HuH-7.5 (cell line): ENCODE results near the gene CAPN12.
"Not testable (repeated sequence)": the region's sequence is repeated elsewhere in the genome, so short reads cannot be mapped to it uniquely, and the experiment has no call there.

Experiments used
- DNase-seq: peaks from one replicate; pipeline ENCODE4 v3.0.0; 2011; ENCODE audit warnings: low spot score

The CAPN12 gene

GRCh38 chr19:38744298-38744681 lies at the start of gene CAPN12:
CAPN12 (minus strand) TSS chr19:38744474; CDS start chr19:38744165, 309 bp downstream.
- peak; percentile 2 for DNase-seq

- no peak for DNase-seq
These were observed 49.4 kb upstream of the CAPN12 start for GRCh38 chr19:38793671-38794070.

GRCh38 chr19:38793177-38793576 lies 48.9 kb upstream of the CAPN12 start:
- DNase-seq: no peak

GRCh38 chr19:38792250-38793111 lies 48.2 kb upstream of the CAPN12 start:
- peak; percentile 91 for DNase-seq

GRCh38 chr19:38791451-38792064 lies 47.3 kb upstream of the CAPN12 start:
- DNase-seq: not testable (repeated sequence)

GRCh38 chr19:38790507-38791403 lies 46.5 kb upstream of the CAPN12 start:
- DNase-seq: not testable (repeated sequence)

- no peak for DNase-seq
These were observed 44.4 kb upstream of the CAPN12 start, which contains the start of gene LGALS7B for GRCh38 chr19:38788478-38789243. LGALS7B (plus strand) TSS chr19:38789200; CDS start chr19:38789227, 27 bp downstream.

GRCh38 chr19:38786572-38787265 lies 42.4 kb upstream of the CAPN12 start:
- no peak for DNase-seq

GRCh38 chr19:38786061-38786460 lies 41.8 kb upstream of the CAPN12 start:
- not testable (repeated sequence) for DNase-seq

GRCh38 chr19:38785187-38785699 lies 41.0 kb upstream of the CAPN12 start:
- DNase-seq: no peak

GRCh38 chr19:38784224-38784623 lies 40.0 kb upstream of the CAPN12 start:
- DNase-seq: no peak

- DNase-seq: not testable (repeated sequence)
These were observed 37.9 kb upstream of the CAPN12 start for GRCh38 chr19:38782212-38782611.

GRCh38 chr19:38781058-38781457 lies 36.8 kb upstream of the CAPN12 start:
- no peak for DNase-seq

GRCh38 chr19:38780443-38780842 lies 36.2 kb upstream of the CAPN12 start:
- DNase-seq: no peak

- no peak for DNase-seq
These were observed 34.5 kb upstream of the CAPN12 start for GRCh38 chr19:38778733-38779132.

GRCh38 chr19:38774181-38774950 lies 30.1 kb upstream of the CAPN12 start:
- no peak for DNase-seq

GRCh38 chr19:38773469-38774177 lies 29.3 kb upstream of the CAPN12 start, which contains the start of gene LGALS7:
LGALS7 (minus strand) TSS chr19:38773517; CDS start chr19:38773492, 25 bp downstream.
- DNase-seq: no peak

- not testable (repeated sequence) for DNase-seq
These were observed 27.3 kb upstream of the CAPN12 start for GRCh38 chr19:38771569-38771968.

- DNase-seq: not testable (repeated sequence)
These were observed 26.6 kb upstream of the CAPN12 start for GRCh38 chr19:38770949-38771275.
